SK-N-SH (cell line): ENCODE data around the gene B3GNT5. TPM values are rescaled to one million over a fixed set of nuclear protein-coding genes. Genes with fewer than 3 reads are reported as not detected.

Experiments
- CTCF ChIA-PET: fragments of 300-600, 350-600 bp; formaldehyde crosslinking; extraction: SDS; loops from one replicate; lab custom pipeline; 2021; lab: Yijun Ruan, JAX
- POLR2A ChIA-PET: fragments of 350-600 bp; sonication (Branson Sonifier 250); formaldehyde crosslinking; extraction: SDS; loops from one replicate; lab custom pipeline; 2020; ENCODE audit warnings: antibody characterized with exemption, inconsistent platforms; lab: Yijun Ruan, JAX
- DNase-seq: peaks from one replicate; pipeline ENCODE4 v3.0.0; 2012
- H2AFZ ChIP-seq: fragments of 200-600 bp; sonication (generic); 2 replicates; pipeline ENCODE4 v1.8.1; 2016; ENCODE audit warnings: antibody characterized with exemption, mild to moderate bottlenecking, low read depth
- H3F3A ChIP-seq: fragments of 200-600 bp; sonication (generic); replicated peaks from 2 replicates; pipeline ENCODE3; 2016; ENCODE audit warnings: antibody characterized with exemption, mild to moderate bottlenecking; ENCODE audit not compliant: insufficient read depth
- H3K27ac ChIP-seq, 2 experiments: fragments of 200-500 bp in 1 of 2; fragments of 200-600 bp in 1 of 2; sonication (Bioruptor generic) in 1 of 2; sonication (generic), shearing (Covaris generic) in 1 of 2; 2 replicates each; pipeline versions ENCODE4 v1.5.1 to v1.6.1; 2014 to 2016; ENCODE audit warnings: low read depth in 2 of 2, inconsistent platforms in 1 of 2, low read length in 1 of 2, mild to moderate bottlenecking in 1 of 2, mixed read lengths in 1 of 2
- H3K27me3 ChIP-seq: fragments of 200-600 bp; sonication (generic), shearing (Covaris generic); 2 replicates; pipeline ENCODE4 v1.6.1; 2016; ENCODE audit warnings: mixed run types; ENCODE audit not compliant: insufficient read depth
- H3K36me3 ChIP-seq, 2 experiments: fragments of 200-500 bp in 1 of 2; fragments of 200-600 bp in 1 of 2; sonication (Bioruptor generic) in 1 of 2; sonication (generic) in 1 of 2; replicated peaks in 1 of 2; 2 replicates each; pipeline versions ENCODE3 to v1.5.1; 2014 to 2016; ENCODE audit warnings: low read length in 1 of 2, mild to moderate bottlenecking in 1 of 2; ENCODE audit not compliant: insufficient read depth in 2 of 2, control insufficient read depth in 1 of 2
- H3K4me1 ChIP-seq, 2 experiments: fragments of 200-500 bp in 1 of 2; fragments of 200-600 bp in 1 of 2; sonication (Bioruptor generic) in 1 of 2; sonication (generic), shearing (Covaris generic) in 1 of 2; 2 replicates each; pipeline versions ENCODE4 v1.5.1 to v1.6.1; 2014 to 2016; ENCODE audit warnings: low read depth in 1 of 2, low read length in 1 of 2, mixed run types in 1 of 2; ENCODE audit not compliant: insufficient read depth in 2 of 2, control insufficient read depth in 1 of 2
- H3K4me2 ChIP-seq: fragments of 200-600 bp; sonication (generic), shearing (Covaris generic); 2 replicates; pipeline ENCODE4 v1.6.1; 2017; ENCODE audit warnings: mixed run types
- H3K4me3 ChIP-seq, 2 experiments: fragments of 200-500 bp in 1 of 2; fragments of 200-600 bp in 1 of 2; sonication (Bioruptor generic) in 1 of 2; sonication (generic), shearing (Covaris generic) in 1 of 2; 2 replicates each; pipeline versions ENCODE4 v1.5.1 to v1.8.1; 2014 to 2016; ENCODE audit warnings: low read depth in 2 of 2, inconsistent platforms in 1 of 2, low read length in 1 of 2, mild to moderate bottlenecking in 1 of 2, mixed read lengths in 1 of 2, moderate library complexity in 1 of 2
- H3K79me2 ChIP-seq: fragments of 200-600 bp; sonication (generic); 2 replicates; pipeline ENCODE4 v1.8.1; 2017; ENCODE audit warnings: mild to moderate bottlenecking; ENCODE audit not compliant: insufficient read depth
- H3K9ac ChIP-seq: fragments of 200-600 bp; sonication (generic); 2 replicates; pipeline ENCODE4 v1.6.1; 2017; ENCODE audit warnings: mixed run types
- H3K9me2 ChIP-seq: fragments of 200-600 bp; sonication (generic); 2 replicates; pipeline ENCODE4 v1.6.1; 2017; ENCODE audit warnings: mixed run types
- H3K9me3 ChIP-seq: fragments of 200-600 bp; sonication (generic); 2 replicates; pipeline ENCODE4 v1.6.1; 2017; ENCODE audit warnings: mixed run types, mild to moderate bottlenecking, moderate library complexity
- H4K20me1 ChIP-seq: fragments of 200-600 bp; sonication (generic); 2 replicates; pipeline ENCODE4 v1.6.1; 2017; ENCODE audit warnings: mild to moderate bottlenecking, mixed run types; ENCODE audit not compliant: insufficient read depth
- EP300 ChIP-seq, 2 experiments: IDR thresholded peaks; 2 replicates each; pipeline versions ENCODE4 v1.4.0 to v1.6.1; 2012; ENCODE audit warnings: borderline replicate concordance in 1 of 2, low read depth in 1 of 2, low read length in 1 of 2
- FOSL2 ChIP-seq: IDR thresholded peaks from 2 replicates; pipeline ENCODE4 v1.4.0; 2012; ENCODE audit warnings: low read depth, mild to moderate bottlenecking, moderate library complexity, borderline replicate concordance
- FOXM1 ChIP-seq: IDR thresholded peaks from 2 replicates; pipeline ENCODE4 v1.4.0; 2012; ENCODE audit warnings: low read depth, mild to moderate bottlenecking
- POLR2AphosphoS5 ChIP-seq: IDR thresholded peaks from 2 replicates; pipeline ENCODE4 v1.6.1; 2012; ENCODE audit warnings: low read depth, low read length
- RCOR1 ChIP-seq: fragments of 150-350 bp; IDR thresholded peaks from 2 replicates; pipeline ENCODE4 v1.6.1; 2017; ENCODE audit warnings: antibody characterized with exemption, low read length
- TAF1 ChIP-seq: IDR thresholded peaks from 2 replicates; pipeline ENCODE4 v1.6.1; 2012; ENCODE audit warnings: low read depth, mild to moderate bottlenecking, low read length, moderate library complexity, borderline replicate concordance
- WGBS: methylation state at CpG from one replicate; pipeline ENCODE4 v1.1.6; 2017; ENCODE audit warnings: low lambda C conversion rate; 5-methylcytosine and 5-hydroxymethylcytosine counted together
- polyA plus RNA-seq, 3 experiments: library from polyadenylated mRNA; depleted of rRNA; stranded (reverse); fragments of >200 nt; gene quantifications; 2 replicates each; pipeline ENCODE4 v1.2.3, GENCODE V29; 2012
- TF ChIP-seq, protein P1 (sequence below): fragments of 200-600 bp; sonication (generic); IDR thresholded peaks from 2 replicates; pipeline ENCODE4 v1.6.1; 2017; ENCODE audit warnings: antibody characterized with exemption, mild to moderate bottlenecking, moderate library complexity
- TF ChIP-seq, protein P2 (sequence below): fragments of 150-350 bp; IDR thresholded peaks from 2 replicates; pipeline ENCODE4 v1.6.1; 2017; ENCODE audit warnings: antibody characterized with exemption, low read length, low read depth, borderline replicate concordance
- TF ChIP-seq, protein P3 (sequence below): fragments of 150-350 bp; IDR thresholded peaks from 2 replicates; pipeline ENCODE4 v1.6.1; 2016; ENCODE audit warnings: mild to moderate bottlenecking, low read depth, low read length

B3GNT5 gene
- polyA plus RNA-seq, 1 of the 3 experiments (the other 2 are of a cell fraction) = 4.7 TPM

DNA sequence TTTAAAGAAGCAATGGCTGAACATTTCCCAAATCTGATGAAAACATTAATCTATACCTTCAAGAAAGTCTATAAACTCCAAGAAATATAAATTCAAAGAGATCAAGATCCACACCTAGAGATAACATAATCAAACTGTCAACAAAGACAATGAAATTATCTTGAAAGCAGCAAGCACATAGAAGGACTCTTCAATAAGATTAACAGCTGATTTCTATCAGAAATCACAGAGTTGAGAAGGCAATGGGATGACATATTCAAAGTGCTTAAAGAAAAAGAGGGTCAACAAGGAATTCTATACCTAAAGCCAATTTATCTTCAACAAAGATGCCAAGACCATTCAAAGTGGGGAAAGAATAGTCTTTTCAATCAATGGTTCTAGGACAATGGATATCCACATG lies 49.4 kb upstream of the B3GNT5 start:
- DNase-seq = no peak

DNA sequence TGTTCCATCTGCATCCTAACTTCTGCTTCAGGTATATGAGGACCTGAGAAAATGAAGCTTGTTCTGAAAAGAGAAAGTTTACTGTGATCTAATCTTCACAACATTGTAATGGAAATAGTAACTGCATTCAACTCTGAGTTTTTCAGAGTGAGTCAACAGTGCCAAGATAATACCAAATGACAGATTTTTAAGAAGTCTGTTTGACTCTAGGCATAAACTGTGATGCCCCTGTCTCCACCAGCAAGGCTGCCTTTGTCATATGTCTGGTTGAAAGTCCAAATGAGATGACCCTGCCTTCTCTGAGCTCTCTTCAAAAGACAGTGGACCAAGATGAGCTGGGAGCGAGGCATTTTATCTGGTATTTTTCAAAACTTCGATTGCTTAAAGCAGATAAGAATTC lies 44.8 kb upstream of the B3GNT5 start:
- no peak overlapping the region for H3K27ac ChIP-seq
- CTCF ChIA-PET = interaction anchor here (1.2 to 2.0 kb wide), 2 partner anchors 86 to 174 kb away, joined by 4 to 6 read pairs; no protein-coding TSS in a partner anchor

More for the DNA sequence above, 49.4 kb upstream of the B3GNT5 start:
- Histone ChIP-seq H3K9ac (no peak overlapping the region), H3K9me3 (peaks cover 4% of the 10 kb centered on the region; the same call in 1 of the 2 replicates), H3K4me2 (no peak overlapping the region)
- TF ChIP-seq POLR2AphosphoS5 (no peak), EP300 (IDR thresholded peaks at IDR 0.05; ENCODE audit: borderline replicate concordance in 1 of 2, low read depth in 1 of 2, low read length in 1 of 2) (no peak), RCOR1 (no peak), TAF1 (no peak), FOXM1 (no peak), FOSL2 (no peak)
- TF ChIP-seq, protein P1, sequence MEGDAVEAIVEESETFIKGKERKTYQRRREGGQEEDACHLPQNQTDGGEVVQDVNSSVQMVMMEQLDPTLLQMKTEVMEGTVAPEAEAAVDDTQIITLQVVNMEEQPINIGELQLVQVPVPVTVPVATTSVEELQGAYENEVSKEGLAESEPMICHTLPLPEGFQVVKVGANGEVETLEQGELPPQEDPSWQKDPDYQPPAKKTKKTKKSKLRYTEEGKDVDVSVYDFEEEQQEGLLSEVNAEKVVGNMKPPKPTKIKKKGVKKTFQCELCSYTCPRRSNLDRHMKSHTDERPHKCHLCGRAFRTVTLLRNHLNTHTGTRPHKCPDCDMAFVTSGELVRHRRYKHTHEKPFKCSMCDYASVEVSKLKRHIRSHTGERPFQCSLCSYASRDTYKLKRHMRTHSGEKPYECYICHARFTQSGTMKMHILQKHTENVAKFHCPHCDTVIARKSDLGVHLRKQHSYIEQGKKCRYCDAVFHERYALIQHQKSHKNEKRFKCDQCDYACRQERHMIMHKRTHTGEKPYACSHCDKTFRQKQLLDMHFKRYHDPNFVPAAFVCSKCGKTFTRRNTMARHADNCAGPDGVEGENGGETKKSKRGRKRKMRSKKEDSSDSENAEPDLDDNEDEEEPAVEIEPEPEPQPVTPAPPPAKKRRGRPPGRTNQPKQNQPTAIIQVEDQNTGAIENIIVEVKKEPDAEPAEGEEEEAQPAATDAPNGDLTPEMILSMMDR = no peak
- TF ChIP-seq, protein P2, sequence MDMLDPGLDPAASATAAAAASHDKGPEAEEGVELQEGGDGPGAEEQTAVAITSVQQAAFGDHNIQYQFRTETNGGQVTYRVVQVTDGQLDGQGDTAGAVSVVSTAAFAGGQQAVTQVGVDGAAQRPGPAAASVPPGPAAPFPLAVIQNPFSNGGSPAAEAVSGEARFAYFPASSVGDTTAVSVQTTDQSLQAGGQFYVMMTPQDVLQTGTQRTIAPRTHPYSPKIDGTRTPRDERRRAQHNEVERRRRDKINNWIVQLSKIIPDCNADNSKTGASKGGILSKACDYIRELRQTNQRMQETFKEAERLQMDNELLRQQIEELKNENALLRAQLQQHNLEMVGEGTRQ = no peak
- TF ChIP-seq, all 33 proteins: peak for 0
- ChIA-PET POLR2A (no interaction called here), CTCF (no interaction called here)
- Histone ChIP-seq H3K27me3 (no peaks in the 10 kb centered on the region), H3F3A (no peaks in the 10 kb centered on the region), H3K36me3 (no peaks in the 10 kb centered on the region), H3K9me2 (no peaks in the 10 kb centered on the region), H3K4me1 (no peaks in the 10 kb centered on the region), H3K27ac (no peak overlapping the region), H3K4me3 (no peak overlapping the region), H4K20me1 (no peaks in the 10 kb centered on the region), H2AFZ (no peak overlapping the region), H3K79me2 (no peaks in the 10 kb centered on the region)

More for the DNA sequence above, 44.8 kb upstream of the B3GNT5 start:
- Histone ChIP-seq H3K4me1 (no peaks in the 10 kb centered on the region), H3K27me3 (no peaks in the 10 kb centered on the region), H3K4me3 (no peak overlapping the region), H3K9me3 (no peaks in the 10 kb centered on the region), H3K9ac (no peak overlapping the region), H4K20me1 (no peaks in the 10 kb centered on the region), H3K36me3 (no peaks in the 10 kb centered on the region), H3K9me2 (no peaks in the 10 kb centered on the region), H2AFZ (no peak overlapping the region), H3K4me2 (no peak overlapping the region), H3F3A (no peaks in the 10 kb centered on the region), H3K79me2 (no peaks in the 10 kb centered on the region)
- POLR2A ChIA-PET = no interaction called here
- TF ChIP-seq, protein P3, sequence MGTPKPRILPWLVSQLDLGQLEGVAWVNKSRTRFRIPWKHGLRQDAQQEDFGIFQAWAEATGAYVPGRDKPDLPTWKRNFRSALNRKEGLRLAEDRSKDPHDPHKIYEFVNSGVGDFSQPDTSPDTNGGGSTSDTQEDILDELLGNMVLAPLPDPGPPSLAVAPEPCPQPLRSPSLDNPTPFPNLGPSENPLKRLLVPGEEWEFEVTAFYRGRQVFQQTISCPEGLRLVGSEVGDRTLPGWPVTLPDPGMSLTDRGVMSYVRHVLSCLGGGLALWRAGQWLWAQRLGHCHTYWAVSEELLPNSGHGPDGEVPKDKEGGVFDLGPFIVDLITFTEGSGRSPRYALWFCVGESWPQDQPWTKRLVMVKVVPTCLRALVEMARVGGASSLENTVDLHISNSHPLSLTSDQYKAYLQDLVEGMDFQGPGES = no peak
- no peak for DNase-seq
- WGBS = 63% methylated on average over 2 of the region's 2 CpGs
